Calu3 (cell line): ENCODE measurements around the gene EPG5. TPM values are rescaled to one million over a fixed set of nuclear protein-coding genes. Genes with fewer than 3 reads are reported as not detected.

Source experiments
- BruUV-seq: library from RNA; stranded (reverse); fragments of 400-500 nt; replicated peaks from 2 replicates; lab custom pipeline; 2021; lab: Mats Ljungman, UMichigan
- CTCF ChIA-PET: fragments of 300-600 bp; sonication (Branson Sonifier 250); formaldehyde crosslinking; loops from one replicate; lab custom pipeline; 2022; ENCODE audit warnings: antibody characterized with exemption; lab: Charles Lee
- DNase-seq: peaks from one replicate; pipeline ENCODE4 v3.0.0; 2022
- H3K27ac Mint-ChIP-seq: one replicate; pipeline ENCODE4 v1.8.0; 2022; ENCODE audit warnings: mixed read lengths; ENCODE audit not compliant: unreplicated experiment
- H3K27me3 Mint-ChIP-seq: one replicate; pipeline ENCODE4 v1.8.0; 2022; ENCODE audit warnings: mixed read lengths; ENCODE audit not compliant: unreplicated experiment
- H3K36me3 Mint-ChIP-seq: one replicate; pipeline ENCODE4 v1.8.0; 2022; ENCODE audit warnings: mild to moderate bottlenecking, moderate library complexity, mixed read lengths; ENCODE audit not compliant: insufficient read depth, unreplicated experiment
- H3K4me1 Mint-ChIP-seq: one replicate; pipeline ENCODE4 v1.8.0; 2022; ENCODE audit warnings: mild to moderate bottlenecking, low read depth, mixed read lengths; ENCODE audit not compliant: unreplicated experiment
- H3K4me3 Mint-ChIP-seq: one replicate; pipeline ENCODE4 v1.8.0; 2022; ENCODE audit warnings: mild to moderate bottlenecking, low read depth, moderate library complexity, mixed read lengths; ENCODE audit not compliant: unreplicated experiment
- H3K9me3 Mint-ChIP-seq: one replicate; pipeline ENCODE4 v1.8.0; 2022; ENCODE audit warnings: low read depth, mixed read lengths; ENCODE audit not compliant: unreplicated experiment
- CTCF ChIP-seq: fragments of 200-600 bp; IDR thresholded peaks from one replicate; pipeline ENCODE4 v1.8.0; 2022; ENCODE audit warnings: antibody characterized with exemption; ENCODE audit not compliant: unreplicated experiment
- intact Hi-C: fragments of 100-400 bp; cut with micrococcal nuclease; formaldehyde crosslinking; loops from one replicate; pipeline ENCODE4 v1.10.0; 2022; ENCODE audit not compliant: unreplicated experiment
- total RNA-seq: library from RNA; stranded (reverse); gene quantifications from 2 replicates; pipeline ENCODE4 v1.2.3, GENCODE V29; 2022

Gene EPG5
- total RNA-seq, 1 experiment from 2014 or later, result 25.6 TPM

- BruUV-seq, result no TSS peak
- Mint-ChIP-seq H3K9me3 (no peaks in the 10 kb centered on the region), H3K27me3 (no peaks in the 10 kb centered on the region), H3K36me3 (peaks cover 24% of the 10 kb centered on the region), H3K4me1 (no peaks in the 10 kb centered on the region), H3K4me3 (no peak overlapping the region), H3K27ac (no peak overlapping the region)
- intact Hi-C loops, result no loop called here
- TF ChIP-seq CTCF, result no peak
- CTCF ChIA-PET, result no interaction called here
- no peak for DNase-seq
These were observed 103.7 kb downstream of the EPG5 start for GRCh38 chr18:45863469-45863868.

GRCh38 chr18:45861926-45862325 lies 105.2 kb downstream of the EPG5 start:
- Mint-ChIP-seq H3K4me3 (no peak overlapping the region), H3K9me3 (no peaks in the 10 kb centered on the region), H3K4me1 (no peaks in the 10 kb centered on the region), H3K27me3 (no peaks in the 10 kb centered on the region), H3K36me3 (peaks cover 24% of the 10 kb centered on the region), H3K27ac (no peak overlapping the region)
- no TSS peak for BruUV-seq
- DNase-seq, result no peak
- no peak for TF ChIP-seq CTCF
- intact Hi-C loops, result no loop called here
- CTCF ChIA-PET, result no interaction called here

GRCh38 chr18:45860971-45861370 lies 106.2 kb downstream of the EPG5 start:
- BruUV-seq, result no TSS peak
- no peak for TF ChIP-seq CTCF
- intact Hi-C loops, result no loop called here
- Mint-ChIP-seq H3K36me3 (peaks cover 18% of the 10 kb centered on the region), H3K4me1 (no peaks in the 10 kb centered on the region), H3K27me3 (no peaks in the 10 kb centered on the region), H3K9me3 (no peaks in the 10 kb centered on the region), H3K4me3 (no peak overlapping the region), H3K27ac (no peak overlapping the region)
- no peak for DNase-seq
- CTCF ChIA-PET, result no interaction called here

GRCh38 chr18:45860492-45860891 lies 106.6 kb downstream of the EPG5 start:
- intact Hi-C loops, result no loop called here
- Mint-ChIP-seq H3K4me1 (no peaks in the 10 kb centered on the region), H3K4me3 (no peak overlapping the region), H3K27me3 (no peaks in the 10 kb centered on the region), H3K9me3 (no peaks in the 10 kb centered on the region), H3K27ac (no peak overlapping the region), H3K36me3 (peaks cover 16% of the 10 kb centered on the region)
- TF ChIP-seq CTCF, result no peak
- CTCF ChIA-PET, result no interaction called here
- no TSS peak for BruUV-seq
- no peak for DNase-seq
